ENCODE measurements around the gene ZNF211.

DNA sequence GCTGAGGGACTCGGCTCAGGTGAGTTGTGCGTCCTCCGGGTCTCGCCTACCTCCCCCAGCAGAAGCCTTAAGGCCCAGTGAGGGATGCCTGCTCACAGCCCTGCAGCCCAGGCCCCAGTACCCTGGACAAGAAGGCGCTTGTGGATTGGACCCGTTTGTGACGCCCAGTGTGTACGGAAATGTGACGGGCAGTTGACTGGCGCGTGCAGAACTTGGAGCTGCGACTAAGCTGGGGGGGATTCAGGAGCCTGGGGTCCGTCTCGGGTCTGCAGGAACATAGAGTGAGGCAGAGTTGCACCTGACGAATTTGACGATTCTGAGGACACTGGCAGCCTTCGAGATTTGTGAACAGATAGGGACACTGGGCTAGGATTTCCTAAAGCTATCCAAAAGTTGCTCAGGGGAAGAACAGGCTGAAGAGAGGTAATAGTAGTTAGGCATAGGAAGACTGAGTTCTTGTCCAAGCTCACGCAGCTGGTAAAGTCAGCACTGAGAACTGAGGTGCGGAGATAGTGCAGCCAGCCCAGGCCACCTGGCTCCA is 49.3 kb downstream of the ZNF211 start:
- TF ChIP-seq, protein P1, sequence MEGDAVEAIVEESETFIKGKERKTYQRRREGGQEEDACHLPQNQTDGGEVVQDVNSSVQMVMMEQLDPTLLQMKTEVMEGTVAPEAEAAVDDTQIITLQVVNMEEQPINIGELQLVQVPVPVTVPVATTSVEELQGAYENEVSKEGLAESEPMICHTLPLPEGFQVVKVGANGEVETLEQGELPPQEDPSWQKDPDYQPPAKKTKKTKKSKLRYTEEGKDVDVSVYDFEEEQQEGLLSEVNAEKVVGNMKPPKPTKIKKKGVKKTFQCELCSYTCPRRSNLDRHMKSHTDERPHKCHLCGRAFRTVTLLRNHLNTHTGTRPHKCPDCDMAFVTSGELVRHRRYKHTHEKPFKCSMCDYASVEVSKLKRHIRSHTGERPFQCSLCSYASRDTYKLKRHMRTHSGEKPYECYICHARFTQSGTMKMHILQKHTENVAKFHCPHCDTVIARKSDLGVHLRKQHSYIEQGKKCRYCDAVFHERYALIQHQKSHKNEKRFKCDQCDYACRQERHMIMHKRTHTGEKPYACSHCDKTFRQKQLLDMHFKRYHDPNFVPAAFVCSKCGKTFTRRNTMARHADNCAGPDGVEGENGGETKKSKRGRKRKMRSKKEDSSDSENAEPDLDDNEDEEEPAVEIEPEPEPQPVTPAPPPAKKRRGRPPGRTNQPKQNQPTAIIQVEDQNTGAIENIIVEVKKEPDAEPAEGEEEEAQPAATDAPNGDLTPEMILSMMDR (IDR thresholded peaks at IDR 0.05; ENCODE audit: low read depth, low read length) = no peak
- TF ChIP-seq EZH2phosphoT487 (IDR thresholded peaks at IDR 0.05; ENCODE audit: low read depth) = no peak
